ENCODE data around the gene RIT2. TPM values are rescaled to one million over a fixed set of nuclear protein-coding genes. Genes with fewer than 3 reads are reported as not detected.

Gene RIT2
- total RNA-seq, 4 donors from 2014 or later: not detected

DNA sequence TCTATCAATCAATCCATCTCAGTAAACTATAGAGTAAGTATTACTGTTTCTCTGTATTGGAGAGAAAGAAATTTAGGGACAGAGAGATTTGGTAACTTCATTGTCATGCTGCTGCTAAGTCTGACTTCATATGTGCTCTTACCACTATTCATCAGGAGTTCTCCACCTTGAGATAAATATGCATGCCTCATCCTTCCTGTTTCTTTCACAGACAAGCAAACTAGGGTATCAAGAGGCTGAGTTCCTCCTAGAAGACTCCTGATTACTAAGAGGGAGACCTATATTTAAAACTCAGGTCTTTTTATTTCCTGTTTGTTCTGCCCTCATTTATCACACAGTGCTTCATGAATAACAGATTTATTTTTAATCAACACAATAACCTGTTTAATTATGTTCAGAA is 34.1 kb downstream of the RIT2 start:
- ATAC-seq (ENCODE audit: low FRiP score) (no peak), DNase-seq (ENCODE audit: low spot score) (no peak)
- TF ChIP-seq, protein P1, sequence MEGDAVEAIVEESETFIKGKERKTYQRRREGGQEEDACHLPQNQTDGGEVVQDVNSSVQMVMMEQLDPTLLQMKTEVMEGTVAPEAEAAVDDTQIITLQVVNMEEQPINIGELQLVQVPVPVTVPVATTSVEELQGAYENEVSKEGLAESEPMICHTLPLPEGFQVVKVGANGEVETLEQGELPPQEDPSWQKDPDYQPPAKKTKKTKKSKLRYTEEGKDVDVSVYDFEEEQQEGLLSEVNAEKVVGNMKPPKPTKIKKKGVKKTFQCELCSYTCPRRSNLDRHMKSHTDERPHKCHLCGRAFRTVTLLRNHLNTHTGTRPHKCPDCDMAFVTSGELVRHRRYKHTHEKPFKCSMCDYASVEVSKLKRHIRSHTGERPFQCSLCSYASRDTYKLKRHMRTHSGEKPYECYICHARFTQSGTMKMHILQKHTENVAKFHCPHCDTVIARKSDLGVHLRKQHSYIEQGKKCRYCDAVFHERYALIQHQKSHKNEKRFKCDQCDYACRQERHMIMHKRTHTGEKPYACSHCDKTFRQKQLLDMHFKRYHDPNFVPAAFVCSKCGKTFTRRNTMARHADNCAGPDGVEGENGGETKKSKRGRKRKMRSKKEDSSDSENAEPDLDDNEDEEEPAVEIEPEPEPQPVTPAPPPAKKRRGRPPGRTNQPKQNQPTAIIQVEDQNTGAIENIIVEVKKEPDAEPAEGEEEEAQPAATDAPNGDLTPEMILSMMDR (IDR thresholded peaks at IDR 0.05): no peak

DNA sequence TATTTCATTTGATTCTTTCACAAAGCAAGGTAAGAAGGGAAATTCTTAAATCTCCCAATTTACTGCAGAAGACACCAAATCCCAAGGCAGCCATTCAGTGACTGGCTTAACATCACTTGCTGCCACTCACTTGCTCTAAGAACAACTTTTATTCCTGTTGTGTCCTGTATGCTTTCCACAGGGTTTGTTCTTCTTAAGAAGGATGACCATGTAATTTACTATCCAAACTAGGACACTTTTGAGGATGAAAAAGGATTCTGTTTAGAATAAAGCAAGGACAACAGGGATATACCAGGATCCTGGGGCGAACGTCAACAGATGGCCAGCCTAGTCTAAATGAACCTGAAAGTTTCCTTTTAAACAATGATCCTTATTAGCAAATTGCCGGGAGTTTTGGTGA is 34.8 kb downstream of the RIT2 start:
- no peak for ATAC-seq (ENCODE audit: low FRiP score)
- TF ChIP-seq, protein P1 (IDR thresholded peaks at IDR 0.05): no peak

GRCh38 chr18:43079422-43079821 is 36.1 kb downstream of the RIT2 start:
- TF ChIP-seq, protein P1 (IDR thresholded peaks at IDR 0.05): no peak
- ATAC-seq (ENCODE audit: low FRiP score) (no peak), DNase-seq (ENCODE audit: low spot score) (no peak)

More for the DNA sequence above, 34.8 kb downstream of the RIT2 start:
- DNase-seq (ENCODE audit: low spot score): no peak

- DNase-seq (ENCODE audit: low spot score) (no peak), ATAC-seq (ENCODE audit: low FRiP score) (no peak)
- TF ChIP-seq, protein P1 (IDR thresholded peaks at IDR 0.05): no peak
These were observed 36.9 kb downstream of the RIT2 start for GRCh38 chr18:43078478-43079092.

- TF ChIP-seq, protein P1 (IDR thresholded peaks at IDR 0.05): no peak
These were observed 37.8 kb downstream of the RIT2 start for GRCh38 chr18:43077510-43078308.

GRCh38 chr18:43073771-43074170 is 41.7 kb downstream of the RIT2 start:
- TF ChIP-seq, protein P1 (IDR thresholded peaks at IDR 0.05): no peak
- no peak for ATAC-seq (ENCODE audit: low FRiP score)
- no peak for DNase-seq (ENCODE audit: low spot score)

More at GRCh38 chr18:43077510-43078308, 37.8 kb downstream of the RIT2 start:
- ATAC-seq (ENCODE audit: low FRiP score): no peak
- no peak for DNase-seq (ENCODE audit: low spot score)
